Astrocyte (in vitro differentiated cells and primary cell): ENCODE measurements around the gene OR11G2.
"Not testable (repeated sequence)": the region's sequence is repeated elsewhere in the genome, so short reads cannot be mapped to it uniquely, and the experiment has no call there.

ENCODE experiments used
- EZH2 ChIP-seq: IDR thresholded peaks from 2 replicates; pipeline ENCODE4 v1.6.1; 2012; ENCODE audit warnings: mild to moderate bottlenecking, low read length, inconsistent platforms; ENCODE audit not compliant: insufficient read depth
- TF ChIP-seq, protein P1 (sequence below): IDR thresholded peaks from 2 replicates; pipeline ENCODE4 v1.5.1; 2011; ENCODE audit warnings: low read depth, mild to moderate bottlenecking, inconsistent platforms, low read length, moderate library complexity; ENCODE audit not compliant: insufficient read depth

DNA sequence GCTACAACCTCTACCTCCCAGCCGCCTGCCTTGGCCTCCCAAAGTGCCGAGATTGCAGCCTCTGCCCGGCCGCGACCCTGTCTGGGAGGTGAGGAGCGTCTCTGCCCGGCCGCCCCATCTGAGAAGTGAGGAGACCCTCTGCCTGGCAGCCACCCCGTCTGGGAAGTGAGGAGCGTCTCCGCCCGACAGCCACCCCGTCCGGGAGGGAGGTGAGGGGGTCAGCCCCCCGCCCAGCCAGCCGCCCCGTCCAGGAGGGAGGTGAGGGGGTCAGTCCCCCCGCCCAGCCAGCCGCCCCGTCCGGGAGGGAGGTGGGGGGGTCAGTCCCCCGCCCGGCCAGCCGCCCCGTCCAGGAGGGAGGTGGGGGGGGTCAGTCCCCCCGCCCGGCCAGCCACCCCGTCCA lies 21.7 kb downstream of the OR11G2 start:
- TF ChIP-seq, protein P1, sequence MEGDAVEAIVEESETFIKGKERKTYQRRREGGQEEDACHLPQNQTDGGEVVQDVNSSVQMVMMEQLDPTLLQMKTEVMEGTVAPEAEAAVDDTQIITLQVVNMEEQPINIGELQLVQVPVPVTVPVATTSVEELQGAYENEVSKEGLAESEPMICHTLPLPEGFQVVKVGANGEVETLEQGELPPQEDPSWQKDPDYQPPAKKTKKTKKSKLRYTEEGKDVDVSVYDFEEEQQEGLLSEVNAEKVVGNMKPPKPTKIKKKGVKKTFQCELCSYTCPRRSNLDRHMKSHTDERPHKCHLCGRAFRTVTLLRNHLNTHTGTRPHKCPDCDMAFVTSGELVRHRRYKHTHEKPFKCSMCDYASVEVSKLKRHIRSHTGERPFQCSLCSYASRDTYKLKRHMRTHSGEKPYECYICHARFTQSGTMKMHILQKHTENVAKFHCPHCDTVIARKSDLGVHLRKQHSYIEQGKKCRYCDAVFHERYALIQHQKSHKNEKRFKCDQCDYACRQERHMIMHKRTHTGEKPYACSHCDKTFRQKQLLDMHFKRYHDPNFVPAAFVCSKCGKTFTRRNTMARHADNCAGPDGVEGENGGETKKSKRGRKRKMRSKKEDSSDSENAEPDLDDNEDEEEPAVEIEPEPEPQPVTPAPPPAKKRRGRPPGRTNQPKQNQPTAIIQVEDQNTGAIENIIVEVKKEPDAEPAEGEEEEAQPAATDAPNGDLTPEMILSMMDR: not testable (repeated sequence)
- TF ChIP-seq EZH2: not testable (repeated sequence)
